Sigmoid colon (tissue), 7 donors: ENCODE measurements around the gene SIGLEC1. TPM values are rescaled to one million over a fixed set of nuclear protein-coding genes. Genes with fewer than 3 reads are reported as not detected.

Source experiments
- DNase-seq: peaks from one replicate; pipeline ENCODE4 v3.0.0-alpha.2; 2019
- H3K27ac ChIP-seq, 4 donors: fragments of 200-600 bp; sonication (generic); one replicate each; pipeline ENCODE4 v1.5.1; 2016 to 2019; ENCODE audit warnings: mild to moderate bottlenecking in 1 of 4
- H3K27me3 ChIP-seq, 3 donors: fragments of 200-600 bp; sonication (generic); one replicate each; pipeline ENCODE4 v1.5.1; 2019; ENCODE audit warnings: mild to moderate bottlenecking in 1 of 3
- H3K36me3 ChIP-seq, 4 donors: fragments of 200-600 bp; sonication (generic); one replicate each; pipeline ENCODE4 v1.5.1; 2016 to 2019
- H3K4me1 ChIP-seq, 4 donors: fragments of 200-600 bp; sonication (generic); one replicate each; pipeline ENCODE4 v1.5.1; 2017 to 2019
- H3K4me3 ChIP-seq, 4 donors: fragments of 200-600 bp; sonication (generic); one replicate each; pipeline ENCODE4 v1.5.1; 2017 to 2019; ENCODE audit warnings: mild to moderate bottlenecking in 2 of 4, moderate library complexity in 1 of 4
- H3K9me3 ChIP-seq, 4 donors: fragments of 200-600 bp in 3 of 4; sonication (generic) in 3 of 4; one replicate each; pipeline versions ENCODE4 v1.5.1 to v1.6.1; 2013 to 2019
- EP300 ChIP-seq, 4 donors: sonication (generic); formaldehyde crosslinking; IDR thresholded peaks; one replicate each; pipeline ENCODE4 v1.6.1; 2017; ENCODE audit warnings: antibody characterized with exemption in 4 of 4
- POLR2A ChIP-seq, 2 donors: fragments of 450-650 bp; IDR thresholded peaks; one replicate each; pipeline ENCODE4 v1.6.1; 2016; ENCODE audit warnings: antibody characterized with exemption in 2 of 2, mild to moderate bottlenecking in 2 of 2, moderate library complexity in 2 of 2
- POLR2AphosphoS5 ChIP-seq, 4 donors: sonication (generic); formaldehyde crosslinking; IDR thresholded peaks; one replicate each; pipeline ENCODE4 v1.6.1; 2017; ENCODE audit warnings: antibody characterized with exemption in 4 of 4
- WGBS, 2 donors: extraction: QIAGEN DNeasy Blood & Tissue Kit; methylation state at CpG; one replicate each; pipeline ENCODE4 v1.1.7; 2013; 5-methylcytosine and 5-hydroxymethylcytosine counted together
- intact Hi-C: fragments of 100-400 bp; cut with DNase I; formaldehyde crosslinking; loops from one replicate; pipeline ENCODE4 v1.15.1; 2023
- polyA plus RNA-seq, 3 donors: library from polyadenylated mRNA; stranded (reverse); fragments of 200-250 nt; gene quantifications; one replicate each; pipeline ENCODE4 v1.2.3, GENCODE V29; 2013
- total RNA-seq, 4 donors: library from RNA; depleted of rRNA; stranded (reverse); fragments of >200 nt; gene quantifications; one replicate each; pipeline ENCODE4 v1.1.0, GENCODE V29; 2016
- TF ChIP-seq, protein P1 (sequence below), 4 experiments: fragments of 450-650 bp in 3 of 4; fragments of 200-600 bp in 1 of 4; IDR thresholded peaks; one replicate each; pipeline ENCODE4 v1.5.1; 2016 to 2019; ENCODE audit warnings: antibody characterized with exemption in 4 of 4, mild to moderate bottlenecking in 3 of 4, moderate library complexity in 2 of 4
- donor health status: healthy with polysubstance abuse.
- donor health status: Bipolar disorder and iron deficiency.
- donor health status: healthy.

Gene SIGLEC1
- total and polyA plus RNA-seq, 7 donors: 2.4 to 17.1 (median 9.9) TPM

GRCh38 chr20:3729378-3729777 lies 17.0 kb upstream of the SIGLEC1 start:
- 90 to 93% methylated on average over 6 of the region's 6 CpGs for WGBS, 2 donors
- H3K36me3 ChIP-seq: no peaks in the 10 kb centered on the region
- H3K4me1 ChIP-seq: peaks cover 0 to 11% (median 9%) of the 10 kb centered on the region in 4 donors
- TF ChIP-seq, protein P1, sequence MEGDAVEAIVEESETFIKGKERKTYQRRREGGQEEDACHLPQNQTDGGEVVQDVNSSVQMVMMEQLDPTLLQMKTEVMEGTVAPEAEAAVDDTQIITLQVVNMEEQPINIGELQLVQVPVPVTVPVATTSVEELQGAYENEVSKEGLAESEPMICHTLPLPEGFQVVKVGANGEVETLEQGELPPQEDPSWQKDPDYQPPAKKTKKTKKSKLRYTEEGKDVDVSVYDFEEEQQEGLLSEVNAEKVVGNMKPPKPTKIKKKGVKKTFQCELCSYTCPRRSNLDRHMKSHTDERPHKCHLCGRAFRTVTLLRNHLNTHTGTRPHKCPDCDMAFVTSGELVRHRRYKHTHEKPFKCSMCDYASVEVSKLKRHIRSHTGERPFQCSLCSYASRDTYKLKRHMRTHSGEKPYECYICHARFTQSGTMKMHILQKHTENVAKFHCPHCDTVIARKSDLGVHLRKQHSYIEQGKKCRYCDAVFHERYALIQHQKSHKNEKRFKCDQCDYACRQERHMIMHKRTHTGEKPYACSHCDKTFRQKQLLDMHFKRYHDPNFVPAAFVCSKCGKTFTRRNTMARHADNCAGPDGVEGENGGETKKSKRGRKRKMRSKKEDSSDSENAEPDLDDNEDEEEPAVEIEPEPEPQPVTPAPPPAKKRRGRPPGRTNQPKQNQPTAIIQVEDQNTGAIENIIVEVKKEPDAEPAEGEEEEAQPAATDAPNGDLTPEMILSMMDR (IDR thresholded peaks at IDR 0.05): no peak
- no peak for TF ChIP-seq POLR2A (IDR thresholded peaks at IDR 0.05)
- TF ChIP-seq POLR2AphosphoS5 (IDR thresholded peaks at IDR 0.05): no peak
- TF ChIP-seq EP300 (IDR thresholded peaks at IDR 0.05): no peak
- no peak overlapping the region for H3K4me3 ChIP-seq
- H3K27ac ChIP-seq: peak overlapping the region in 1 of 4 donors; percentile 41
- peaks cover 14 to 35% (median 16%) of the 10 kb centered on the region in 3 donors for H3K27me3 ChIP-seq
- no peak for DNase-seq
- intact Hi-C loops: no loop called here
- no peaks in the 10 kb centered on the region for H3K9me3 ChIP-seq

DNA sequence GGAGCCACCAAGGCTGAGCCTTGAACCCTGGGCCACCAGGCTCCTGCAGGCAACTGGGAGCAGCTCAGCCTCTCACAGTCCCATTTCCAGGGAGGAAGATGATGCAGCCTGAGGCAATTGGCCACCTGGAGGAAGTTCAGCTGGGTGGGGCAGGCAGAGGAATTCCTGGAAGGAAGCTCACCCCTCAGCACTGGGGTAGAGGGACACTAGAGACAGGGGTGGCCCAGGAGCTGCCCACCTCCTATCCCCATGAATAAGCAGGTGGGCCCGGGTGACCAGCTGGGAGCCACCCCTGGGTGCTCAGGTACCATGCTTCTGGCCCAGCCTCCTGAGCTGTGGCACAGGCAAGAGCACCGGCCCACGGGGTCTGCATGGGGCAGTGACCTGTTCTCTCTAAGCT lies 16.5 kb upstream of the SIGLEC1 start:
- intact Hi-C loops: no loop called here
- peak overlapping the region in 1 of 4 donors; percentile 41 for H3K27ac ChIP-seq
- TF ChIP-seq, protein P1 (IDR thresholded peaks at IDR 0.05): no peak
- TF ChIP-seq POLR2A (IDR thresholded peaks at IDR 0.05) (no peak), EP300 (IDR thresholded peaks at IDR 0.05) (no peak), POLR2AphosphoS5 (IDR thresholded peaks at IDR 0.05) (no peak)
- no peaks in the 10 kb centered on the region for H3K36me3 ChIP-seq
- no peak overlapping the region for H3K4me3 ChIP-seq
- no peaks in the 10 kb centered on the region for H3K9me3 ChIP-seq
- peaks cover 14 to 35% (median 16%) of the 10 kb centered on the region in 3 donors for H3K27me3 ChIP-seq
- 77 to 85% methylated on average over 3 of the region's 3 CpGs for WGBS, 2 donors
- peak; percentile 58 for DNase-seq
- H3K4me1 ChIP-seq: peaks cover 0 to 11% (median 9%) of the 10 kb centered on the region in 4 donors

DNA sequence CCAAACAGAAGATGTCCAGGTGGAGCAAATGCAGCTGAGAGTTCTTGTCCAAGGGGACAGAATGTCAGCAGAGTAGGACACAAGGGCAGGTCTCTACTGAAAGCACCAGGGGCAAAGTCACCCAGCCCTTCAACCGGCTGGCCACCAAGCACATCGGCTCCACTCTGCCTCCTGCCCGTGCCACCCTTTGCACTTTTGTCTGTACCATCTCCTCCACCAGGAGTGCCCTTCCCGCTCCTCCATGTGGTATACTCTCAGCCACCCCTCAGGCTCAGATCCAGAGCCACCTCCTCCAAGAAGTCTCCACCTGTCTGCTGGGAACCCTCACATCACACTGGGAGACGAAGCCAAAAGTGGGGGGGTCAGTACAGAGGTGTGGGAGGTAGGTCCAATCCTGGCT lies 16.0 kb upstream of the SIGLEC1 start:
- TF ChIP-seq EP300 (IDR thresholded peaks at IDR 0.05): no peak
- H3K27me3 ChIP-seq: peaks cover 12 to 30% (median 15%) of the 10 kb centered on the region in 3 donors
- intact Hi-C loops: no loop called here
- WGBS, 2 donors: 71 to 90% methylated on average over 5 of the region's 5 CpGs
- H3K9me3 ChIP-seq: no peaks in the 10 kb centered on the region
- no peak for DNase-seq
- no peaks in the 10 kb centered on the region for H3K36me3 ChIP-seq
- no peak overlapping the region for H3K4me3 ChIP-seq
- peak overlapping the region in 2 of 4 donors; percentile 41 to 51 for H3K27ac ChIP-seq
- peaks cover 0 to 11% (median 9%) of the 10 kb centered on the region in 4 donors for H3K4me1 ChIP-seq

DNA sequence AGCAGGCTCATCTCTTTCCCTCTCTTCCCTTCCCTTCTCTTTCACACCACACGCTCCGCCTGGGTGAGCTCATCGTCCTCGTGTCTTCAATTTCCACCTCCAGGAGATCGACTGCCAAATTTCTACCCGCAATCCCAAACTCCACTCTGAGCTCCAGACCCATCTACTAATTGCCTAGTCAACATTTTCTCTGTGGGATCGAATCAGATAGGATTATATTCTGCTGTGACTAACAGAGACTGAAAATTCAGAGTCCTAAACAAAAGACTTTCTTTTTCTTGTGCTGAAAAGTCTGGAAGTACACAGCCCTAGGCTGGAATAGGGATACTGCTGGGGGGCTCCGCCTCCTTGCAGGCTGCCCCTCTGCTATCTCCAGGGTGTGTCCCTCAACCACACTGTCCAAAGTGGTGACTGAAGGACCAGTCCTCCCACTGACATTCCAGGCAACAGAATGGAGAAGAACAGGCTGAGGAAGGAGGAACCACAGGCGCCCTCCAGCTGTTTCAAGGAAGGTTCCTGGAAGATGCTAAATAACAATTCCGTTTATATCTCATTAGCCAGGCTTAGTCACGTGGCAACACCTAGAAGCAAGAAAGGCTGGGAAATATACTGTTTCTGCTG lies 15.1 kb upstream of the SIGLEC1 start:
- intact Hi-C loops: no loop called here
- WGBS, 2 donors: 29 to 52% methylated on average over 11 of the region's 11 CpGs
- peak; percentile 84 for DNase-seq
- H3K4me1 ChIP-seq: peaks cover 0 to 11% (median 7%) of the 10 kb centered on the region in 4 donors
- TF ChIP-seq POLR2AphosphoS5 (IDR thresholded peaks at IDR 0.05) (no peak), EP300 (IDR thresholded peaks at IDR 0.05) (no peak), POLR2A (IDR thresholded peaks at IDR 0.05) (no peak)
- TF ChIP-seq, protein P1 (IDR thresholded peaks at IDR 0.05): no peak
- peak overlapping the region in 1 of 4 donors; percentile 11 for H3K4me3 ChIP-seq
- H3K9me3 ChIP-seq: no peaks in the 10 kb centered on the region
- no peaks in the 10 kb centered on the region for H3K36me3 ChIP-seq
- H3K27ac ChIP-seq: peak overlapping the region in 3 of 4 donors; percentile 25 to 51 (median 41)
- H3K27me3 ChIP-seq: peaks cover 4 to 21% (median 7%) of the 10 kb centered on the region in 3 donors

DNA sequence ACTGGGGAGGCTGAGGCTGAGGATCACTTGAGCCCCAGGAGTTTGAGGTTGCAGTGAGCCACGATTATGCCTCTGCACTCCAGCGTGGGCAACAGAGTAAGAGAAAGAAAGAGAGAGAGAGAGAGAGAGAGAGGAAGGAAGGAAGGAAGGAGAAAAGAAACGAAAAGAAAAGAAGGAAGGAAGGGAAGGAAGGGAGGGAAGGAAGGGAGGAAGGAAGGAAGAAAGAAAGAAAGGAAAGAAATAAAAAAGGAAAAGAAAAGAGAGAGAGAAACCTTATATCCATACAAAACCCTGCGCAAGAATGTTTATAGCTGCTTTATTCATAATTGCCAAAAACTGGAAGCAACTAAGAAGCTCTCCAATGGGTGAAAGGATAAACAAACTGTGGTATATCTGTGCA lies 12.0 kb upstream of the SIGLEC1 start:
- TF ChIP-seq EP300 (IDR thresholded peaks at IDR 0.05) (no peak), POLR2AphosphoS5 (IDR thresholded peaks at IDR 0.05) (no peak), POLR2A (IDR thresholded peaks at IDR 0.05) (no peak)
- TF ChIP-seq, protein P1 (IDR thresholded peaks at IDR 0.05): no peak
- Histone ChIP-seq H3K27ac (no peak overlapping the region), H3K4me1 (peaks cover 0 to 7% (median 3%) of the 10 kb centered on the region in 4 donors), H3K27me3 (peaks cover 0 to 7% (median 0%) of the 10 kb centered on the region in 3 donors), H3K4me3 (no peak overlapping the region), H3K9me3 (no peaks in the 10 kb centered on the region), H3K36me3 (no peaks in the 10 kb centered on the region)
- WGBS, 2 donors: 67 to 74% methylated on average over 4 of the region's 4 CpGs
- DNase-seq: no peak
- intact Hi-C loops: no loop called here
